Neutrophil (primary cell): ENCODE results near the gene UGT1A5.

Experiments used
- H3K27ac ChIP-seq: fragments of 200-600 bp; sonication (generic); 2 replicates; pipeline ENCODE4 v1.5.1; 2016; ENCODE audit warnings: mild to moderate bottlenecking, moderate library complexity
- H3K27me3 ChIP-seq: fragments of 200-600 bp; sonication (generic); 2 replicates; pipeline ENCODE4 v1.6.0; 2016; ENCODE audit warnings: mild to moderate bottlenecking
- H3K36me3 ChIP-seq: fragments of 200-600 bp; sonication (generic); 2 replicates; pipeline ENCODE4 v1.5.1; 2017
- H3K4me1 ChIP-seq, 2 experiments: fragments of 200-600 bp in 1 of 2; sonication (generic) in 1 of 2; 1 replicate in 1 of 2; 2 replicates in 1 of 2; pipeline versions ENCODE4 v1.5.1 to v1.6.1; 2013 to 2016; ENCODE audit warnings: low read depth in 1 of 2, low read length in 1 of 2, mild to moderate bottlenecking in 1 of 2, moderate library complexity in 1 of 2; ENCODE audit not compliant: control insufficient read depth in 1 of 2, insufficient read depth in 1 of 2
- H3K4me3 ChIP-seq, 2 experiments: fragments of 200-600 bp in 1 of 2; sonication (generic) in 1 of 2; 1 replicate in 1 of 2; 2 replicates in 1 of 2; pipeline ENCODE4 v1.5.1; 2013 to 2016; ENCODE audit warnings: low read depth in 1 of 2, low read length in 1 of 2, mild to moderate bottlenecking in 1 of 2, moderate library complexity in 1 of 2
- H3K9me3 ChIP-seq: fragments of 200-600 bp; sonication (generic); 2 replicates; pipeline ENCODE4 v1.5.1; 2016
- TF ChIP-seq, protein P1 (sequence below): fragments of 200-600 bp; sonication (generic); IDR thresholded peaks from 2 replicates; pipeline ENCODE4 v1.5.1; 2016; ENCODE audit warnings: antibody characterized with exemption

Gene UGT1A5

DNA sequence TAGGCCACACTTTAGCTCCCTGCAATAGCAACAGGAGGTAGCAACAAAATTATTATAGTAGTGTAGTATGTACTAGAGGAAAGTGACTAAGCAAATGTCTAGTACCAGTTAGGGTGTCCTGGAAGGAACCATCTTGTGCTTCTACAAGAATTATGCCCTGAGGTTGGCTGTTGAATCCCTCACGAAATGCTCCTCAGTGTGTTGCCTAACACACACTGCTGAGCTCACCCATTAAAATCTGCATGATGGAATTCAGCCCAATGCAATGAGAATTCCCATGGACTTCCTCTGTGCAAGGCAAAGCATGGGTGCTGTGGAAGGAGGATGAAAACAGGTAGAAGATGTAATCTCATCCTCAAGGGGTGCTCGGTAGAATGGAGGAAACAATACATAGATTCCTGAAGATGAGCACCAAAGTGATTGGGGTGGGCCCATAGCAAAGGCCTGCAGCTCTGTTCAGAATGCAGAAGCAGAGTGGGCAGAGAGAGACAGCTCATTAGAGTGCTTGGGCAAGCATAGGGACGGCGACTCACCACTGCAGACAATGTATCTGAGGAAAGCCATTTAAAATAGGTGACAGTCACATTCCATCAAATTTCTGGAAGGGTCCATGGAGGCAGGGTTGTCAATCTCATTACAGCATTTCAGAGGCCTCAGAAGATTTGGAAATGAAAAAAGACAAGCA is 32.2 kb upstream of the UGT1A5 start:
- TF ChIP-seq, protein P1, sequence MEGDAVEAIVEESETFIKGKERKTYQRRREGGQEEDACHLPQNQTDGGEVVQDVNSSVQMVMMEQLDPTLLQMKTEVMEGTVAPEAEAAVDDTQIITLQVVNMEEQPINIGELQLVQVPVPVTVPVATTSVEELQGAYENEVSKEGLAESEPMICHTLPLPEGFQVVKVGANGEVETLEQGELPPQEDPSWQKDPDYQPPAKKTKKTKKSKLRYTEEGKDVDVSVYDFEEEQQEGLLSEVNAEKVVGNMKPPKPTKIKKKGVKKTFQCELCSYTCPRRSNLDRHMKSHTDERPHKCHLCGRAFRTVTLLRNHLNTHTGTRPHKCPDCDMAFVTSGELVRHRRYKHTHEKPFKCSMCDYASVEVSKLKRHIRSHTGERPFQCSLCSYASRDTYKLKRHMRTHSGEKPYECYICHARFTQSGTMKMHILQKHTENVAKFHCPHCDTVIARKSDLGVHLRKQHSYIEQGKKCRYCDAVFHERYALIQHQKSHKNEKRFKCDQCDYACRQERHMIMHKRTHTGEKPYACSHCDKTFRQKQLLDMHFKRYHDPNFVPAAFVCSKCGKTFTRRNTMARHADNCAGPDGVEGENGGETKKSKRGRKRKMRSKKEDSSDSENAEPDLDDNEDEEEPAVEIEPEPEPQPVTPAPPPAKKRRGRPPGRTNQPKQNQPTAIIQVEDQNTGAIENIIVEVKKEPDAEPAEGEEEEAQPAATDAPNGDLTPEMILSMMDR: no peak
- Histone ChIP-seq H3K4me1 (no peaks in the 10 kb centered on the region), H3K36me3 (no peaks in the 10 kb centered on the region), H3K27me3 (no peaks in the 10 kb centered on the region), H3K27ac (no peak overlapping the region), H3K4me3 (no peak overlapping the region), H3K9me3 (no peaks in the 10 kb centered on the region)

DNA sequence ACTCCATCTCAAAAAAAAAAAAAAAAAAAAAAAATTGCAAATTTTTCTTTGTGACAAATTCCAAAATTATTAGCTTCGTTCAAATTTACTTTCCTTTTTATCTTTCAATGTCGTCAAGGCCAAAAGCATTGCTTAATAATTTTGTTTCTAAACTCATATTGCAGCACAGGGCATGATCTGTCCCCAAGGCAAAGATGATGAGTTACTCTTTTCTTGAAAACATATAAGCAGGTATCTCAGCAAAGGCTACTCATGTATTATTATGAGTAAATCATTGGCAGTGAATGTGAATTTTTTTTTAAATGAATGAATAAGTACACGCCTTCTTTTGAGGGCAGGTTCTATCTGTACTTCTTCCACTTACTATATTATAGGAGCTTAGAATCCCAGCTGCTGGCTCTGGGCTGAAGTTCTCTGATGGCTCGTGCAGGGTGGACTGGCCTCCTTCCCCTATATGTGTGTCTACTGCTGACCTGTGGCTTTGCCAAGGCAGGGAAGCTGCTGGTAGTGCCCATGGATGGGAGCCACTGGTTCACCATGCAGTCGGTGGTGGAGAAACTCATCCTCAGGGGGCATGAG is 31.1 kb upstream of the UGT1A5 start, which contains the start of gene UGT1A7:
TSS of gene UGT1A7 (plus strand) at position 381 of the 579 bp plus-strand sequence. CDS start at position 418, 37 bp downstream.
- no peak within 1 kb of the TSS for H3K4me3 ChIP-seq
- TF ChIP-seq, protein P1: no peak
- H3K27me3 ChIP-seq: peaks cover 2% of the 10 kb centered on the region
- H3K4me1 ChIP-seq: no peaks in the 10 kb centered on the region
- H3K9me3 ChIP-seq: no peaks in the 10 kb centered on the region
- no peak within 1 kb of the TSS for H3K27ac ChIP-seq
- no peaks in the 10 kb centered on the region for H3K36me3 ChIP-seq

DNA sequence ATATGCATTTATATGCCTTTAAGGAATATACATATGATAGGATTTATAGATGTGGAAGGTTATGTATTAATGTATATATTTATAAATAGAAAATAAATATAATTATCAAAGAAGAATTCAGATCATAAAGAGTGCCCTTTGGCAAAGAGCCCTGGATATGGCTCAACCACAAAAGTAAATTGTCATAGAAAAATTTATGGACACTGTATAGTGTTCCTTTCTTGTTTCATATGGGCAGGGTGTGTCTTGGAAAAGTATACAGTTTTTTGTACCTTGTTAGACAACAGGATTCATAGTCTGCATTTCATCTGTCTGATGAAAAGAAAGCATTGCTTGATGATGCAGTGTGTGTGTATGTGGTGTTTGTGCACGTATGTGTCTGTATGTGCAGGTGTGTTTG is 28.1 kb upstream of the UGT1A5 start:
- H3K36me3 ChIP-seq: no peaks in the 10 kb centered on the region
- H3K27me3 ChIP-seq: peaks cover 5% of the 10 kb centered on the region
- no peak overlapping the region for H3K4me3 ChIP-seq
- no peaks in the 10 kb centered on the region for H3K4me1 ChIP-seq
- H3K27ac ChIP-seq: no peak overlapping the region
- TF ChIP-seq, protein P1: no peak
- no peaks in the 10 kb centered on the region for H3K9me3 ChIP-seq

DNA sequence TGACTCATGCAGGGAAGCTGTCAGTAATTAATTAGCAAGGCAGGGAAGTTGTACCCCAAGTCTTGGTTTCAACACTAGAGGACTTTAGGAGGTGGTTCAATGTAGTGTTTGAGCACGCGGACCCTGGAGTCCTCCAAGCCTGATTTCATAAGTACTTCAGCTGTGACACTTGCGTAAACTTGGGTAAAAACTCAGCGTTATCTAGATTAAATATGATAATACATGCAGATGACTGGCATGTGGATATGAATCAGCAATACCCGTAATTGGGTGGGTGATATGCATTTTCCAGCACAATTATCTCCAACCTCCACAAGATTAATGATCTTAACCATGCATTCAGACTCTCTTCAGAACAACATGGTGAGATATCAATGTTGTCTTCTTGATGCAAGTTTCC is 25.8 kb upstream of the UGT1A5 start:
- peaks cover 5% of the 10 kb centered on the region for H3K27me3 ChIP-seq
- TF ChIP-seq, protein P1: no peak

DNA sequence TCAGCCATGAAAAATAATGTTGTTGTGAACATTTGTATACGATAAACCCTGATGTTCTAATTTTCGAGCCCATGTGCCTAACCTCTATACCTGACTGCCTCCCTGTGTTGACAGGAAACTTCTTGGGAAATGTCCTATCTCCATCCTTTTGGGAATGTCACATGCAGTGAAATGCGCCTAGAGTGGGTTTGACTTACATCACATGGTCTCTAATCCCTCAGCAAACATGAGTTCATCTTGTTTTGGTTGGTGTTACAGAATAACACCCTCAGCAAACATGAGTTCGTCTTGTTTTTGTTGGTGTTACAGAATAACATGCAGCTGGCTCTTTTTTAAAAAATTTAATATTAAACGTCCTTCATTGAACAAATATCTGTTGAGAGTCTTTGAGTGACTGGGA is 24.4 kb upstream of the UGT1A5 start:
- peaks cover 5% of the 10 kb centered on the region for H3K27me3 ChIP-seq
- H3K36me3 ChIP-seq: no peaks in the 10 kb centered on the region
- no peaks in the 10 kb centered on the region for H3K4me1 ChIP-seq
- no peak overlapping the region for H3K4me3 ChIP-seq
- H3K9me3 ChIP-seq: no peaks in the 10 kb centered on the region
- no peak overlapping the region for H3K27ac ChIP-seq
- TF ChIP-seq, protein P1: no peak

More for the DNA sequence above, 25.8 kb upstream of the UGT1A5 start:
- Histone ChIP-seq H3K27ac (no peak overlapping the region), H3K4me1 (no peaks in the 10 kb centered on the region), H3K9me3 (no peaks in the 10 kb centered on the region), H3K4me3 (no peak overlapping the region), H3K36me3 (no peaks in the 10 kb centered on the region)
